MCF 10A (cell line): ENCODE measurements around the gene ANKMY2. TPM values are rescaled to one million over a fixed set of nuclear protein-coding genes. Genes with fewer than 3 reads are reported as not detected.

Experiments
- BruUV-seq: library from RNA; stranded (reverse); fragments of 400-500 nt; replicated peaks from 2 replicates; lab custom pipeline; 2021; lab: Mats Ljungman, UMichigan
- CTCF ChIA-PET: fragments of 300-600 bp; sonication (Branson Sonifier 250); formaldehyde crosslinking; extraction: SDS; loops from one replicate; lab custom pipeline; 2021; ENCODE audit warnings: antibody characterized with exemption, inconsistent platforms; lab: Yijun Ruan, JAX
- POLR2A ChIA-PET: fragments of 300-600, 350-650 bp; sonication (Branson Sonifier 250); formaldehyde crosslinking; extraction: SDS; loops from one replicate; lab custom pipeline; 2020; ENCODE audit warnings: antibody characterized with exemption, inconsistent platforms; lab: Yijun Ruan, JAX
- DNase-seq: peaks from one replicate; pipeline ENCODE4 v3.0.0-alpha.2; 2018; ENCODE audit not compliant: unreplicated experiment
- H3K27ac Mint-ChIP-seq: one replicate; pipeline ENCODE4 v1.8.0; 2022; ENCODE audit warnings: mild to moderate bottlenecking, low read depth, mixed read lengths; ENCODE audit not compliant: unreplicated experiment
- H3K27me3 Mint-ChIP-seq: one replicate; pipeline ENCODE4 v1.8.0; 2022; ENCODE audit warnings: mixed read lengths; ENCODE audit not compliant: insufficient read depth, unreplicated experiment
- H3K36me3 Mint-ChIP-seq: one replicate; pipeline ENCODE4 v1.8.0; 2022; ENCODE audit warnings: mild to moderate bottlenecking, moderate library complexity, mixed read lengths; ENCODE audit not compliant: insufficient read depth, unreplicated experiment
- H3K4me1 Mint-ChIP-seq: one replicate; pipeline ENCODE4 v1.8.0; 2022; ENCODE audit warnings: mixed read lengths; ENCODE audit not compliant: insufficient read depth, unreplicated experiment
- H3K4me3 Mint-ChIP-seq: one replicate; pipeline ENCODE4 v1.8.0; 2022; ENCODE audit warnings: mild to moderate bottlenecking, moderate library complexity, mixed read lengths; ENCODE audit not compliant: unreplicated experiment
- H3K9me3 Mint-ChIP-seq: one replicate; pipeline ENCODE4 v1.8.0; 2022; ENCODE audit warnings: mixed read lengths; ENCODE audit not compliant: unreplicated experiment
- intact Hi-C: fragments of 100-400 bp; cut with micrococcal nuclease; formaldehyde crosslinking; loops from 2 replicates; pipeline ENCODE4 v1.14.1; 2022
- total RNA-seq: library from RNA; stranded (reverse); gene quantifications from 2 replicates; pipeline ENCODE4 v1.2.3, GENCODE V29; 2022
- TF ChIP-seq, protein P1 (sequence below): fragments of 200-600 bp; IDR thresholded peaks from one replicate; pipeline ENCODE4 v1.8.0; 2022; ENCODE audit warnings: antibody characterized with exemption, mild to moderate bottlenecking; ENCODE audit not compliant: unreplicated experiment

ANKMY2 gene
- total RNA-seq, 1 experiment from 2014 or later, result 14.3 TPM

DNA sequence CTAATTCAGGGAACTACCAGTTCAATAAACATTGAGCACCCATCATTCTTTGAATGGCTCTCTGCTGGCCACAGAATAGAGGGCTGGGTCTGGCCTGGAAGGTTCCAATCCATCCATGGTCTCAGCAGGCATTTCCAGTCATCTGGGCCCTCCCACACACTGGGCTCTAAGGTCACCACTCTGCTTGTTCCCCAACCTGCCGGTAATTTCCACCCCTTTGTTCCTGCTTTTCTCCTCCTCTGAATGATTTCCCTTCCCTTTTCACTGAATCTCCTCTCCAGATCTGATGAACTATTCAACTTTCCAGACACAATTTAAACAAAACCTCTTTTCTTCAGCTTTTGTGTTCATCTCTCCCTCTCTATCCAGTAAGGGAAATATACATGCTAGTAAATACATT, 3.0 kb upstream of the ANKMY2 start:
- H3K9me3 Mint-ChIP-seq, result no peaks in the 10 kb centered on the region
- H3K4me3 Mint-ChIP-seq, result peak overlapping the region; percentile 47
- H3K36me3 Mint-ChIP-seq, result no peaks in the 10 kb centered on the region
- H3K27me3 Mint-ChIP-seq, result no peaks in the 10 kb centered on the region
- intact Hi-C loops, result loop anchor here (5.0 kb wide), 1 partner anchor 104 kb away; the partner anchor contains the start of gene TSPAN13
- DNase-seq, result peak; percentile 30
- TF ChIP-seq, protein P1, sequence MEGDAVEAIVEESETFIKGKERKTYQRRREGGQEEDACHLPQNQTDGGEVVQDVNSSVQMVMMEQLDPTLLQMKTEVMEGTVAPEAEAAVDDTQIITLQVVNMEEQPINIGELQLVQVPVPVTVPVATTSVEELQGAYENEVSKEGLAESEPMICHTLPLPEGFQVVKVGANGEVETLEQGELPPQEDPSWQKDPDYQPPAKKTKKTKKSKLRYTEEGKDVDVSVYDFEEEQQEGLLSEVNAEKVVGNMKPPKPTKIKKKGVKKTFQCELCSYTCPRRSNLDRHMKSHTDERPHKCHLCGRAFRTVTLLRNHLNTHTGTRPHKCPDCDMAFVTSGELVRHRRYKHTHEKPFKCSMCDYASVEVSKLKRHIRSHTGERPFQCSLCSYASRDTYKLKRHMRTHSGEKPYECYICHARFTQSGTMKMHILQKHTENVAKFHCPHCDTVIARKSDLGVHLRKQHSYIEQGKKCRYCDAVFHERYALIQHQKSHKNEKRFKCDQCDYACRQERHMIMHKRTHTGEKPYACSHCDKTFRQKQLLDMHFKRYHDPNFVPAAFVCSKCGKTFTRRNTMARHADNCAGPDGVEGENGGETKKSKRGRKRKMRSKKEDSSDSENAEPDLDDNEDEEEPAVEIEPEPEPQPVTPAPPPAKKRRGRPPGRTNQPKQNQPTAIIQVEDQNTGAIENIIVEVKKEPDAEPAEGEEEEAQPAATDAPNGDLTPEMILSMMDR, result no peak
- ChIA-PET CTCF (interaction anchor here (0.5 to 1.6 kb wide), 3 partner anchors 9 to 45 kb away, joined by 3 to 4 read pairs (median 3); no protein-coding TSS in a partner anchor), POLR2A (interaction anchor here (0.8 to 7.5 kb wide), 4 partner anchors 9 to 302 kb away, joined by 3 to 106 read pairs (median 40); no protein-coding TSS in a partner anchor)
- BruUV-seq, result no TSS peak
- H3K27ac Mint-ChIP-seq, result peak overlapping the region; percentile 13
- peaks cover 46% of the 10 kb centered on the region for H3K4me1 Mint-ChIP-seq

DNA sequence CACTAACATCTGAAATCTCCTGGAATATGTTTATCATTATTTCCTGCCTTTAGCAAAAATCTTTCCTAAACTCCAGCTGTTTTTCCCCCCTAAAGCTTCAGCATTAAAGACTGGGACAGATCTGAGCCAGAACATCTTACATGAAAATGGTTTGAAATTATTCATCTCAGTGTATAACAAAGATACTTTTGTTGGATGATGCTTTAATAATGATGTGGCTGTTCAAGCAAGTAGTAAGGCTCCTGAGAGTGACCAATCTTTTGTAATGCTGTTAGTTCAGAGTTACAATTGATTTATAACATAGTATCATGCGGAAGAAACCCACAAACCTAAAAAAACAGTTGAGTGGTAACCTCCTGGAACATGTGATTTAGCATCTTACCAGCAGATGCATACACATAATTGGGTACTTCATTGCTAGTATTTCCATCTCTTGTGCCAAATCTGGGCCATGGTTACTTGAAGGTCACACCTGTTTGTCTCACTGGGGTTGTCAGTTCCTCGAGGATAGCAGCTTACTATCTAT, 1.9 kb upstream of the ANKMY2 start:
- intact Hi-C loops, result loop anchor here (5.0 kb wide), 1 partner anchor 105 kb away; the partner anchor contains the start of gene TSPAN13
- CTCF ChIA-PET, result interaction anchor here (0.6 to 1.6 kb wide), 4 partner anchors 9 to 44 kb away, joined by 3 to 4 read pairs (median 4); no protein-coding TSS in a partner anchor
- no peak for DNase-seq
- Mint-ChIP-seq H3K27me3 (no peaks in the 10 kb centered on the region), H3K27ac (no peak overlapping the region), H3K36me3 (no peaks in the 10 kb centered on the region), H3K4me1 (peaks cover 39% of the 10 kb centered on the region), H3K4me3 (peak overlapping the region; percentile 86), H3K9me3 (no peaks in the 10 kb centered on the region)
- POLR2A ChIA-PET, result interaction anchor here (0.9 to 7.5 kb wide), 8 partner anchors 10 to 303 kb away, joined by 3 to 106 read pairs (median 6); partner anchors contain the start of gene TSPAN13
- TF ChIP-seq, protein P1, result no peak
- no TSS peak for BruUV-seq

DNA sequence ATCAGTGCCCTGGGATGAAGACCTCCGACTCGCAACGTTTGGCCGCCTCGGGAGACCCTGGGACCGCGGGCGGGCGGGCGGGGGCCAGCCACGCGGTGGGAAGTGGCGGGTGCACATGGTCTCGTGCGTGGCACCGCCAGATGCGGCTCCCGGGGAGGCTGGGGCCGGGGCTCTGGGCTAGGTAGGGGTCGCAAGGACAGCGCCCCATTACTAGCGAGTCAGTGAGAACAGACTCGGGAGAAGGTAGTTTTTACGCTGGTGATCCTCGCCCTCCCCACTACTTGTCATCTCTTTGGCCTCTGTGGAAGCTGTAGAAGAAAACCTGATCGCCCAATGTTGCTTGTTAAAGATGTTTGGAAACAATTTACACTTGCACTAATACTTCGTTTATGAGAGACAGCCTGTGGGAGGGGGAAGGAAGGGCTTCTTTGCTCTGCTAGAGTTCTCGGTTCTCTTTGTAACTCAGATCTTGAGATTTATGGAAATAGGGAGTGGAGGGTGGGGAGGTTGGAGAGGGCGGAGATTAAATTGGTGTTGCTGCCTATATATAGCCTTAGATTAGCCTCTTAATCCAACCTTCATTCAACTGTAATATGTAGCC, 1.0 kb upstream of the ANKMY2 start:
- H3K36me3 Mint-ChIP-seq, result no peaks in the 10 kb centered on the region
- H3K27me3 Mint-ChIP-seq, result no peaks in the 10 kb centered on the region
- peak overlapping the region; percentile 86 for H3K4me3 Mint-ChIP-seq
- H3K9me3 Mint-ChIP-seq, result no peaks in the 10 kb centered on the region
- TF ChIP-seq, protein P1, result no peak
- intact Hi-C loops, result loop anchor here (5.0 kb wide), 1 partner anchor 106 kb away; the partner anchor contains the start of gene TSPAN13
- ChIA-PET CTCF (interaction anchor here (1.5 kb wide), 2 partner anchors 10 to 40 kb away, joined by 4 read pairs; no protein-coding TSS in a partner anchor), POLR2A (interaction anchor here (0.6 to 7.5 kb wide), 19 partner anchors 10 to 270 kb away, joined by 3 to 106 read pairs (median 4); partner anchors contain the start of gene TSPAN13)
- no TSS peak for BruUV-seq
- H3K4me1 Mint-ChIP-seq, result peaks cover 38% of the 10 kb centered on the region
- H3K27ac Mint-ChIP-seq, result peak overlapping the region; percentile 97
- DNase-seq, result peak; percentile 46
